ENCODE results near the gene CHCHD4. TPM values are rescaled to one million over a fixed set of nuclear protein-coding genes. Genes with fewer than 3 reads are reported as not detected.

The CHCHD4 gene
- polyA plus RNA-seq, 1 donor from 2014 or later: 24.6 TPM

GRCh38 chr3:14118400-14119381 lies 6.0 kb downstream of the CHCHD4 start:
- H3K27ac ChIP-seq (ENCODE audit: low read length): no peak overlapping the region
- no peak overlapping the region for H3K4me2 ChIP-seq (ENCODE audit: low read length)
- H3K79me2 ChIP-seq (replicated peaks; ENCODE audit: insufficient read depth, low read length): no peaks in the 10 kb centered on the region
- no peak overlapping the region for H2AFZ ChIP-seq (ENCODE audit: low read depth, low read length)
- H4K20me1 ChIP-seq (ENCODE audit: insufficient read depth): no peaks in the 10 kb centered on the region
- no peak overlapping the region for H3K9ac ChIP-seq (ENCODE audit: low read length)
- TF ChIP-seq RAD21 (conservative IDR thresholded peaks at IDR 0.05): no peak
- no peak for TF ChIP-seq MXI1 (conservative IDR thresholded peaks at IDR 0.05; ENCODE audit: poor library complexity, severe bottlenecking)
- TF ChIP-seq TAF1 (IDR thresholded peaks at IDR 0.05; ENCODE audit: low read depth): no peak
- no peak for TF ChIP-seq EP300 (conservative IDR thresholded peaks at IDR 0.05; ENCODE audit: poor library complexity, severe bottlenecking)
- TF ChIP-seq, protein P1, sequence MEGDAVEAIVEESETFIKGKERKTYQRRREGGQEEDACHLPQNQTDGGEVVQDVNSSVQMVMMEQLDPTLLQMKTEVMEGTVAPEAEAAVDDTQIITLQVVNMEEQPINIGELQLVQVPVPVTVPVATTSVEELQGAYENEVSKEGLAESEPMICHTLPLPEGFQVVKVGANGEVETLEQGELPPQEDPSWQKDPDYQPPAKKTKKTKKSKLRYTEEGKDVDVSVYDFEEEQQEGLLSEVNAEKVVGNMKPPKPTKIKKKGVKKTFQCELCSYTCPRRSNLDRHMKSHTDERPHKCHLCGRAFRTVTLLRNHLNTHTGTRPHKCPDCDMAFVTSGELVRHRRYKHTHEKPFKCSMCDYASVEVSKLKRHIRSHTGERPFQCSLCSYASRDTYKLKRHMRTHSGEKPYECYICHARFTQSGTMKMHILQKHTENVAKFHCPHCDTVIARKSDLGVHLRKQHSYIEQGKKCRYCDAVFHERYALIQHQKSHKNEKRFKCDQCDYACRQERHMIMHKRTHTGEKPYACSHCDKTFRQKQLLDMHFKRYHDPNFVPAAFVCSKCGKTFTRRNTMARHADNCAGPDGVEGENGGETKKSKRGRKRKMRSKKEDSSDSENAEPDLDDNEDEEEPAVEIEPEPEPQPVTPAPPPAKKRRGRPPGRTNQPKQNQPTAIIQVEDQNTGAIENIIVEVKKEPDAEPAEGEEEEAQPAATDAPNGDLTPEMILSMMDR (IDR thresholded peaks at IDR 0.05; ENCODE audit: poor library complexity, severe bottlenecking): no peak
- TF ChIP-seq REST (IDR thresholded peaks at IDR 0.05; ENCODE audit: borderline replicate concordance): no peak
- no peak for TF ChIP-seq POLR2AphosphoS5 (IDR thresholded peaks at IDR 0.05)
- no peak for TF ChIP-seq EZH2 (IDR thresholded peaks at IDR 0.05; ENCODE audit: borderline replicate concordance, insufficient read depth, low read length, poor library complexity, severe bottlenecking)
- no peak for TF ChIP-seq SMC3 (conservative IDR thresholded peaks at IDR 0.05; ENCODE audit: poor library complexity)
- no peaks in the 10 kb centered on the region for H3K27me3 ChIP-seq (ENCODE audit: insufficient read depth, low read depth, low read length)
- no peaks in the 10 kb centered on the region for H3K9me2 ChIP-seq (ENCODE audit: insufficient read depth, low read length)
- H3F3A ChIP-seq (ENCODE audit: insufficient read depth, low read length, poor library complexity, severe bottlenecking): no peaks in the 10 kb centered on the region
- no peaks in the 10 kb centered on the region for H3K9me3 ChIP-seq (ENCODE audit: low read length)
- no peaks in the 10 kb centered on the region for H3K36me3 ChIP-seq (ENCODE audit: insufficient read depth, low read length)
- H3K4me3 ChIP-seq (ENCODE audit: low read length): no peak overlapping the region

- H3K9me3 ChIP-seq (ENCODE audit: low read length): no peaks in the 10 kb centered on the region
- no peaks in the 10 kb centered on the region for H3K79me2 ChIP-seq (replicated peaks; ENCODE audit: insufficient read depth, low read length)
- no peak overlapping the region for H3K9ac ChIP-seq (ENCODE audit: low read length)
- no peaks in the 10 kb centered on the region for H3K36me3 ChIP-seq (ENCODE audit: insufficient read depth, low read length)
- no peaks in the 10 kb centered on the region for H3F3A ChIP-seq (ENCODE audit: insufficient read depth, low read length, poor library complexity, severe bottlenecking)
- H3K27me3 ChIP-seq (ENCODE audit: insufficient read depth, low read depth, low read length): no peaks in the 10 kb centered on the region
- H3K4me2 ChIP-seq (ENCODE audit: low read length): no peak overlapping the region
- no peak overlapping the region for H3K27ac ChIP-seq (ENCODE audit: low read length)
- TF ChIP-seq MXI1 (conservative IDR thresholded peaks at IDR 0.05; ENCODE audit: poor library complexity, severe bottlenecking) (no peak), EP300 (conservative IDR thresholded peaks at IDR 0.05; ENCODE audit: poor library complexity, severe bottlenecking) (no peak), SMC3 (conservative IDR thresholded peaks at IDR 0.05; ENCODE audit: poor library complexity) (no peak), TAF1 (IDR thresholded peaks at IDR 0.05; ENCODE audit: low read depth) (no peak), RAD21 (conservative IDR thresholded peaks at IDR 0.05) (no peak), EZH2 (IDR thresholded peaks at IDR 0.05; ENCODE audit: borderline replicate concordance, insufficient read depth, low read length, poor library complexity, severe bottlenecking) (no peak), POLR2AphosphoS5 (IDR thresholded peaks at IDR 0.05) (no peak)
- TF ChIP-seq, protein P1 (IDR thresholded peaks at IDR 0.05; ENCODE audit: poor library complexity, severe bottlenecking): no peak
- no peak overlapping the region for H2AFZ ChIP-seq (ENCODE audit: low read depth, low read length)
- H3K9me2 ChIP-seq (ENCODE audit: insufficient read depth, low read length): no peaks in the 10 kb centered on the region
- no peaks in the 10 kb centered on the region for H4K20me1 ChIP-seq (ENCODE audit: insufficient read depth)
- H3K4me3 ChIP-seq (ENCODE audit: low read length): no peak overlapping the region
These were observed 6.9 kb downstream of the CHCHD4 start for GRCh38 chr3:14117468-14118399.

Measured in neural cell (in vitro differentiated cells).